GM19043 (cell line): ENCODE results near the gene IGLON5.

ENCODE experiments used
- ATAC-seq: cut with Tn5 transposase; IDR thresholded peaks from one replicate; pipeline ENCODE4 v1.9.1; 2021; ENCODE audit warnings: low read depth; ENCODE audit not compliant: unreplicated experiment

IGLON5 gene

GRCh38 chr19:51311351-51312257 is at the start of gene IGLON5:
Gene IGLON5 (plus strand): TSS chr19:51311644. CDS start chr19:51311848, 204 bp downstream.
- ATAC-seq, result no peak

- ATAC-seq, result no peak
These were observed 47.6 kb upstream of the IGLON5 start for GRCh38 chr19:51263808-51264207.

DNA sequence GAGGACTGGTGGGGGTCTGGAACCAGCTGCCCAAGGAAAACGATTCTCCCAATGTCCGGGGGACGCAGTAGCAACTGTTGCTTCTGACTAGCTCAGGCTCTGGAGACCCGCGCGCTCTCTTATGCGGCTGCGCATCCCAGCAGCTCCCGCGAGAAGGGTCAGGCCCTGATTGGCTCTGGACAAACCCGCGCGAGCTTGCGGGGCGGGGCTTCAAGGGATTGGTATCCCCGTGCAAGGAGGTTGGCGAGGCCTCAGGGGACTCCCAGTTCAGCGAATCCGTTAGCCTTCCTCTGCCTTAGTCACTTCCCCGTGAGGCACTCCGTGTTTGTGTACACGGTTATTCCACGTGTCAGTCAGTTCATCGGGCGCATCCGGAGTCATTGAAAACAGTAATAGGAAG is 40.4 kb upstream of the IGLON5 start:
- ATAC-seq, result no peak

- no peak for ATAC-seq
These were observed 39.1 kb upstream of the IGLON5 start for GRCh38 chr19:51272183-51272810.

- no peak for ATAC-seq
These were observed 37.2 kb upstream of the IGLON5 start for GRCh38 chr19:51274049-51274770.

DNA sequence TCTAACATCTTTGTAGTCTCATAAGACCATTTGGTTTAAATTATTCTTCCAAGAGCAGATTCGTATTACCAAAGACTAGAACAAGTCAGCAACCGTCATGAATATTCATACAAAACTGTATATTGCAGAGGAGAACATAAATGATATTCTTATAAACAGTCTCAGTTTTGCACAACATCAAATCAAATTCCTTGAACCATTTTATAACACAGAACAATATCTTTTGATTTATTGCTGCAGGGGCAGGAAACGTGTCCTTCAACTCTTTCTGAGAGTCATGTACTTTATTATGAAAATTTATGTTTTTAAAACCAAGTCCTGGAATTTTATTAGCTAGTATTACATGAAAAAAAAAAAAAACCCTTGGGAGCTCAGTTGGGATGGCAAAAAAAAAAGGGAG is 34.3 kb upstream of the IGLON5 start:
- ATAC-seq, result no peak

DNA sequence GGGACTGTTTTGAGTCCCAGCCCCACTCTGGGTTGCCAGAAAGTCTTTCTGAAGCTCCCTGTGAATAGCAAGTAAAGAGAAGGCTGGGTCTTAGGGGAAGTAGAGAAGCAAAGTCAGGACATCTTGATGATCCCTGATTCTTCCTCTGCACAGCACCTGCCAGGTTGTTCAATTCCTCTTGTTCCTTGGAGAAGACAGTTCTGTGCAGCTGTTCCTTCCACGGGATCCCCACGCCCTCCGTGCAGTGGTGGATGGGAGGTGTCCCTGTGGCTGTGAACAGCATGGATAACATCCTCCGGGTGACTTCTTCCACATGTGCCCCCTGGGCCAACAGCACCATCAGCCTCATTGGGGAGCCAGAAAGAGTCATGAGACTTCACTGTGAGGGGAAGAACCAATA is 29.1 kb upstream of the IGLON5 start:
- no peak for ATAC-seq

DNA sequence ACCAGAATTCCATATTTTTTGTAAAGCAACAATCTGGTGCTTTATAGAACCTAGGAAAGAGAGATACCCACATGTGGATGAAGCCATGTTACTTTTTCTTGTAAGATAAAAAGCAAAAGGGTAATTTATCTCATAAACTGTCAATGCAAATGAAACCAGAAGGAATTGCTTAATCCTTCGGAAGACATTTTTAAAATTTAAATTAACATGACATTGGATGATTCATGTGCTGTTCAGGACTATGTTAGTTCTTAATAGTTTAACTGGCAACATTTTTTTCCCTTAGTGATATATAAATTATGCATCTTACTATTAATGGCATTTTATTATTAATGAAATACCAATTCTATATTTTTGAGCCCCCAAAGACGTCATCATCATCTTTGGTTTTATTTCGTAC is 25.8 kb upstream of the IGLON5 start:
- no peak for ATAC-seq

GRCh38 chr19:51289635-51290034 is 21.8 kb upstream of the IGLON5 start:
- ATAC-seq, result no peak

GRCh38 chr19:51292971-51293370 is 18.5 kb upstream of the IGLON5 start:
- ATAC-seq, result no peak

DNA sequence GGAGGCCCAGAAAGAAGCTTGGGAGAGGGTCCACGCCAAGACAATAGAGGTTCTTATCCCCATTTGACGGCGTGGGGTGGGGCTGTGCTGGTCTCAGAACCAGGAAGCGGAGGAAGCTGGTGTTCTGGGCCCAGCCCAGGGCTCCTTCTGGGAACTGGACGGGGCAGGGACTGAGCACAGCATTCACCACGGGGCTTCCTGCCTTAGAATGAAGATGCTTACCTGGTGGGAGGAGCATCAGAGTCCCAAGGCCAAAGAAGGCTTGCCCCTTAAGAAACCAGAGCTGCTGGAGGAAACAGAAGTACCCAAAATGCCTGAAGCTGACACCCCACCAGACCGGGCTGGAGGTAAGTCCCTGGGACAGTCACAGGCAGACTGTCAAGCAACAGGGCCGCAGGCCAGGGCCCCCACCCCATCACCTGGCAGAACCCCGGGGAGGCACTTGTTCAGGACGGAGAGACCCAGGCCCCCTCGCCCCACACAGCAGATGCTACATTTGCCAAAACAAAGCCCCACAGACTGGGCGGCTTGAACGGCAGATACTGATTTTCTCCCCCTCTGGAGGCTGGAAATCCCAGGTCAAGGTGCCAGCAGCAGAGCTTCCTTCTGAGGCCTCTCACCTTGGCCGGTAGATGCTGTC is 17.8 kb upstream of the IGLON5 start:
- ATAC-seq, result no peak

- ATAC-seq, result no peak
These were observed 17.1 kb upstream of the IGLON5 start for GRCh38 chr19:51294211-51294976.

- ATAC-seq, result no peak
These were observed 16.5 kb upstream of the IGLON5 start for GRCh38 chr19:51294977-51295375.

DNA sequence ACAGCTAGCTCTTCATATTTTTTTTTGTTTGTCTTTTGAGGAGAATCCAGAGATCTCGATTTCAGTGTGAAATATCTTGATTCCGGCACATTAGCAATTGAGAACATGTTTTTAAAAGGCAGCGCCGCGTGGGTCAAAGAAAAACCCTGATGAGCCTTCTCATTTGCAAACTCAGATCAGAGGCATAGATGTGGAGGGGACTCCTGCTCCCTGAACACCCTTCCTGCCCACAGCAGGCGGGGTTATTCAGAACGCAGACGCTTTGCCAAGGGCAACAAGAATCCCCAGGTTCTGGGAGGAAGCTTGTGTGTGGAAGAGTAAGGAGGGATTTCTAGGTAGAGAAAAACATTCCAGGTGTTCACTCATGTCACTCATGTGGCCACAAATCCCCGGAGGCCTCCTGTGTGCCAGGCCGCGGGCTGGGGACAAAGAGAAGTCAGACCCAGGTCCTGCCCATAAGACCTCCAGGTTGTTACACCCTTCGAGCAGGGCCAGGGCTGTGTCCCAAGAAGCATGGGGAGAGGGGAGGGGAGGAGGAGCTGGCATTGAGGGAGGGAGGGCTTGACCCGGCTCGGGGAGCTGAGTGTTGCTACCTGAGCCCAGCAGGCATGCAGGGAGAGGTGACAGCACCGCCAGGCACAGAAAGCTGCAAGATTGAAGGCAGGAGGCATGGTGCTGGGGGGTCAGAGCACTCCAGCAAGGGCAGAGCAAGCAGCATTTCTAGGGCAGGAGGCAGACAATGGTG is 15.9 kb upstream of the IGLON5 start:
- no peak for ATAC-seq

DNA sequence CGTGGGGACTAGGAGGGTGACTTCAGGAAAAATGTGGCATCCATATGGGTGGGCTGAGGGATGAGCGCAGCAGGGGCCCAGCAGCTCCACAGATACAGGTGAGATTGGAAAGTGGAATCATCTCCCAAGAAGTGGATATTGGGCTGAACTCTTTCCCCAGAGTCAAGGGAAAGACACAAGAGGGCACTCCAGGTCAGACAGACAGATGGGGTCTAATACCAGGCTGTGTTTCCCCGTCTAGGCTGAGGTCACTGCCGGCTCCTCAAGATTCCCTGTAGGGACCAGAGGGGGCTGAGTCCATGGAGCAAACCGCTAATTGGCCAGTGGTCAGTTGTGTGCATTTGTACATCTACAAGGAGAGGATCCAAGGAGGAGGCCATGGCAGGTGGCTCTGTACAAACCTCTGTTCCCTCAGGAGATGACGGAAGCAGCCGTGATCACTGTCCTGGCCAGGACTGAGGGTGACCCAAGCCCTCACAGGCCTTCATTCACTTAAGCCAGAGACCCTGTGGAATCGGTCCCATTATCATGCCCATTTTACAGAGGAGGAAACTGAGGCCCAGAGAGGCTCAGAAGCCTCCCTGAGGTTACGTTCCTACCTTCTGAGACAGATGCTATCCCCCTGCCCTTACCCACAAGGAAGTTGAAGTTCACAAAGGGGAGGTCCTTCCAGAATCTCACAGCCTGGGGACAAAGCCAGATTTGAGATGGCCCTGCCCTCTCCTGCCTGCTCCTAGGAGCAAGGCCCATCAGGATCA is 14.9 kb upstream of the IGLON5 start:
- ATAC-seq, result no peak

- ATAC-seq, result no peak
These were observed 14.0 kb upstream of the IGLON5 start for GRCh38 chr19:51297406-51297805.

DNA sequence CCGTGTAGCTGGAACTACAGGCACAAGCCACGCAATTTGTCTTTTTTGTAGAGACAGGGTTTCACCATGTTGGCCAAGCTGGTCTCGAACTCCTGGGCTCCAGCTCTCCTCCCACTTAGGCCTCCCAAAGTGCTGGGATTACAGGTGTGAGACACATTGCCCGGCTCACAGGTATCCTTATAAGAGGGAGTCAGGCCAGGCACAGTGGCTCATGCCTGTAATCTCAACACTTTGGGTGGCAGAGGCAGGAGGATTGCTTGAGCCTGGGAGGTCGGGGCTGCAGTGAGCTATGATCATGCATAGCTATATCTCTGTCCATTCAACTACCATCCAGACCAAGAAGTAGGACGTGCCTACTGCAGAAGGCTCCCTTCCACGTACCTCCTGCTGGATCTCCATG is 10.2 kb upstream of the IGLON5 start:
- no peak for ATAC-seq

DNA sequence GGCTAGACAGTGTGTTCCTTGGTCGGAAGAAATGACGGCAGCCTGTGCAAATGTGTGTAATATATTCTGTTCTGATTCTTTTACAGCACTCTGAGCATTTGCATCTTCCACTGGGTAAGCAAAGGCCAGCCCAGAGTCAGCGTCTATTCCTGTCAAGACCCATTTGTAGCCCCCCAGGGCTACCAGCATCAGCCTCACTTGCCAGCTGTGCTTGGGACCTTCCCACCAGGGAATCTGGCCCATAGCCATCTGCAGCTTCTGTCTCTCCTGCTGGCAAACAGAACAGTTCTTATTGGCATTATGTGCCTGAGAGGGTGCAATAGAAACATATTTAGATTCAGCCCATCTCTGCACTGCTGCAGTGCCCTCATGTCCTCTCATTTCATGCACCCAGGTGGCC is 6.0 kb upstream of the IGLON5 start:
- no peak for ATAC-seq

- ATAC-seq, result no peak
These were observed 5.2 kb downstream of the IGLON5 start for GRCh38 chr19:51316688-51317087.
